K562 (cell line): Measurements from ENCODE around the gene BTD. TPM values are rescaled to one million over a fixed set of nuclear protein-coding genes. Genes with fewer than 3 reads are reported as not detected.

Experiments
- CBX5 ChIP-seq: IDR thresholded peaks from 2 replicates; pipeline ENCODE4 v1.6.1; 2014; ENCODE audit warnings: low read depth, borderline replicate concordance
- CCNT2 ChIP-seq: IDR thresholded peaks from 2 replicates; pipeline ENCODE4 v1.6.1; 2011; ENCODE audit warnings: borderline replicate concordance, low read depth, mild to moderate bottlenecking, moderate library complexity, mixed read lengths, low read length; ENCODE audit not compliant: insufficient read length; ENCODE audit errors: extremely low read depth
- CHD1 ChIP-seq: fragments of 200-600 bp; sonication (generic); IDR thresholded peaks from one replicate; pipeline ENCODE4 v1.6.1; 2012; ENCODE audit warnings: mild to moderate bottlenecking, moderate library complexity, low read length, inconsistent platforms
- CTCF ChIP-seq, 3 experiments: IDR thresholded peaks in 2 of 3; conservative IDR thresholded peaks in 1 of 3; 2 replicates each; pipeline ENCODE4 v1.5.1; 2011 to 2012; ENCODE audit warnings: low read length in 3 of 3, mild to moderate bottlenecking in 3 of 3, control low read depth in 2 of 3, improper control_type of control experiment in 1 of 3, inconsistent platforms in 1 of 3, low read depth in 1 of 3, mixed read lengths in 1 of 3, moderate library complexity in 1 of 3; ENCODE audit not compliant: insufficient read depth in 2 of 3
- DMBX1 ChIP-seq: fragments of 250-450 bp; sonication (Bioruptor Pico); IDR thresholded peaks from 2 replicates; pipeline ENCODE4 v1.8.0; 2022; ENCODE audit warnings: inconsistent platforms, mild to moderate bottlenecking, moderate library complexity, borderline replicate concordance
- E2F1 ChIP-seq: sonication (generic); formaldehyde crosslinking; IDR thresholded peaks from 2 replicates; pipeline ENCODE4 v1.8.1; 2023; ENCODE audit warnings: mild to moderate bottlenecking, missing genetic modification reagents, moderate library complexity
- E2F6 ChIP-seq, 2 experiments: IDR thresholded peaks; 2 replicates each; pipeline ENCODE4 v1.6.1; 2011; ENCODE audit warnings: borderline replicate concordance in 1 of 2, control low read depth in 1 of 2, low read depth in 1 of 2, low read length in 1 of 2, mild to moderate bottlenecking in 1 of 2, mixed read lengths in 1 of 2, moderate library complexity in 1 of 2; ENCODE audit not compliant: insufficient read depth in 1 of 2, insufficient read length in 1 of 2, poor library complexity in 1 of 2, severe bottlenecking in 1 of 2; ENCODE audit errors: extremely low read depth in 1 of 2
- EP300 ChIP-seq: IDR thresholded peaks from 2 replicates; pipeline ENCODE4 v1.6.1; 2012; ENCODE audit warnings: low read length, improper control_type of control experiment
- ETV5 ChIP-seq: sonication (generic); formaldehyde crosslinking; IDR thresholded peaks from 2 replicates; pipeline ENCODE4 v1.4.0; 2020; ENCODE audit warnings: low read depth, mild to moderate bottlenecking, missing genetic modification reagents
- MCM7 ChIP-seq, 2 experiments: fragments of 450-650 bp; IDR thresholded peaks; 2 replicates each; pipeline ENCODE4 v1.6.1; 2016 to 2018
- MLX ChIP-seq, 2 experiments: fragments of 450-650 bp in 1 of 2; sonication (generic) in 1 of 2; formaldehyde crosslinking; conservative IDR thresholded peaks; 2 replicates each; pipeline versions ENCODE4 v1.4.0 to v1.8.1; 2020 to 2022; ENCODE audit warnings: mild to moderate bottlenecking in 1 of 2, missing genetic modification reagents in 1 of 2
- NR4A1 ChIP-seq, 2 experiments: fragments of 250-450 bp in 1 of 2; fragments of 450-650 bp in 1 of 2; sonication (Bioruptor Pico) in 1 of 2; IDR thresholded peaks; 2 replicates each; pipeline versions ENCODE4 v1.4.0 to v1.6.1; 2016 to 2020; ENCODE audit warnings: mild to moderate bottlenecking in 2 of 2, missing compliant biosample characterization in 1 of 2, missing genetic modification characterization in 1 of 2, moderate library complexity in 1 of 2
- PHF8 ChIP-seq: fragments of 200-600 bp; sonication (generic); IDR thresholded peaks from 2 replicates; pipeline ENCODE4 v1.6.1; 2012; ENCODE audit warnings: mixed run types, mild to moderate bottlenecking, inconsistent platforms, low read length, moderate library complexity, borderline replicate concordance
- XRCC4 ChIP-seq: IDR thresholded peaks from one replicate; pipeline ENCODE4 v1.6.1; 2011; ENCODE audit not compliant: insufficient read depth, insufficient read length; ENCODE audit errors: extremely low read depth
- ZFP36 ChIP-seq: fragments of 150-350 bp; IDR thresholded peaks from 2 replicates; pipeline ENCODE4 v1.6.1; 2018; ENCODE audit warnings: low read length, low read depth; ENCODE audit not compliant: partially characterized antibody
- ZNF143 ChIP-seq: sonication (generic); formaldehyde crosslinking; IDR thresholded peaks from 2 replicates; pipeline ENCODE4 v1.9.0; 2022; ENCODE audit warnings: mild to moderate bottlenecking, missing genetic modification reagents
- ZNF696 ChIP-seq: fragments of 250-450 bp; sonication (Bioruptor Pico); conservative IDR thresholded peaks from 2 replicates; pipeline ENCODE4 v1.4.0; 2020; ENCODE audit warnings: mild to moderate bottlenecking, moderate library complexity
- polyA plus RNA-seq, 8 experiments: library from polyadenylated mRNA; depleted of rRNA in 4 of 8; stranded (reverse) in 5 of 8; unstranded in 3 of 8; fragments of >200 nt; fragmentation: Nextera tagmentation in 2 of 8; fragmentation: Illumina TruSeq in 1 of 8; extraction: Ambion mirVana in 2 of 8; extraction: Trizol in 1 of 8; gene quantifications; 2 replicates each; pipeline versions ENCODE4 v1.2.1 to v1.2.3, GENCODE V29; 2011 to 2014; ENCODE audit warnings: inconsistent platforms in 1 of 8, missing spikeins in 1 of 8
- total RNA-seq, 7 experiments: library from RNA; depleted of rRNA in 6 of 7; stranded (reverse); fragments of >200 nt in 6 of 7; fragmentation: Illumina TruSeq in 2 of 7; extraction: Trizol in 2 of 7; gene quantifications; 2 replicates each; pipeline versions ENCODE4 v1.2.1 to v1.2.3, GENCODE V29; 2011 to 2021; ENCODE audit warnings: low replicate concordance in 1 of 7

The BTD gene
- total and polyA plus RNA-seq, 9 of the 15 experiments (the other 6 are each of a cell fraction or from before 2014, with no cell fraction given), result 6.6 to 26.2 (median 10.6) TPM

- TF ChIP-seq CCNT2, result peak; percentile 67
- TF ChIP-seq CTCF (IDR thresholded peaks at IDR 0.05 in 2 of 3, conservative IDR thresholded peaks at IDR 0.05 in 1 of 3; ENCODE audit: insufficient read depth in 2 of 3, low read depth in 1 of 3, low read length in 3 of 3), result peak; percentile 24 to 62 (median 62); a peak in 3 of 6 replicates
- TF ChIP-seq PHF8, result peak; percentile 93; the same call in 1 of the 2 replicates
- no peak; the same call in 1 of the 2 replicates for TF ChIP-seq CBX5
- TF ChIP-seq XRCC4, result no peak
- TF ChIP-seq E2F6 (IDR thresholded peaks at IDR 0.05; ENCODE audit: borderline replicate concordance in 1 of 2, extremely low read depth in 1 of 2, insufficient read depth in 1 of 2, insufficient read length in 1 of 2, low read depth in 1 of 2, low read length in 1 of 2, poor library complexity in 1 of 2, severe bottlenecking in 1 of 2), result peak; percentile 51 to 80
- no peak for TF ChIP-seq ZNF696 (CRISPR knock-in tag)
- peak; percentile 14 for TF ChIP-seq ZFP36
- TF ChIP-seq EP300, result no peak; the same call in 1 of the 2 replicates
- peak; percentile 47; the same call in 1 of the 2 replicates for TF ChIP-seq DMBX1 (CRISPR knock-in tag)
- TF ChIP-seq NR4A1 (CRISPR knock-in tag; IDR thresholded peaks at IDR 0.05), result no peak
- TF ChIP-seq NR4A1 (tag; IDR thresholded peaks at IDR 0.05), result peak; percentile 68
- no peak for TF ChIP-seq CHD1
- peak; percentile 44; the same call in 1 of the 2 replicates for TF ChIP-seq ETV5 (CRISPR knock-in tag)
- TF ChIP-seq MLX (CRISPR knock-in tag; conservative IDR thresholded peaks at IDR 0.05), result no peak
- TF ChIP-seq ZNF143 (CRISPR knock-in tag), result peak; percentile 84
- TF ChIP-seq E2F1 (CRISPR knock-in tag), result peak; percentile 80
- TF ChIP-seq MCM7 (IDR thresholded peaks at IDR 0.05), result no peak
Measured at GRCh38 chr3:15601399-15602145, at the start of gene BTD, which contains the start of gene HACL1 (continued).
